HG03457 (cell line): ENCODE results near the gene LCORL.
"Not testable (repeated sequence)": the region's sequence is repeated elsewhere in the genome, so short reads cannot be mapped to it uniquely, and the experiment has no call there.

Experiments used
- ATAC-seq: cut with Tn5 transposase; IDR thresholded peaks from one replicate; pipeline ENCODE4 v1.9.1; 2021; ENCODE audit warnings: moderate number of reproducible peaks; ENCODE audit not compliant: unreplicated experiment

LCORL gene

DNA sequence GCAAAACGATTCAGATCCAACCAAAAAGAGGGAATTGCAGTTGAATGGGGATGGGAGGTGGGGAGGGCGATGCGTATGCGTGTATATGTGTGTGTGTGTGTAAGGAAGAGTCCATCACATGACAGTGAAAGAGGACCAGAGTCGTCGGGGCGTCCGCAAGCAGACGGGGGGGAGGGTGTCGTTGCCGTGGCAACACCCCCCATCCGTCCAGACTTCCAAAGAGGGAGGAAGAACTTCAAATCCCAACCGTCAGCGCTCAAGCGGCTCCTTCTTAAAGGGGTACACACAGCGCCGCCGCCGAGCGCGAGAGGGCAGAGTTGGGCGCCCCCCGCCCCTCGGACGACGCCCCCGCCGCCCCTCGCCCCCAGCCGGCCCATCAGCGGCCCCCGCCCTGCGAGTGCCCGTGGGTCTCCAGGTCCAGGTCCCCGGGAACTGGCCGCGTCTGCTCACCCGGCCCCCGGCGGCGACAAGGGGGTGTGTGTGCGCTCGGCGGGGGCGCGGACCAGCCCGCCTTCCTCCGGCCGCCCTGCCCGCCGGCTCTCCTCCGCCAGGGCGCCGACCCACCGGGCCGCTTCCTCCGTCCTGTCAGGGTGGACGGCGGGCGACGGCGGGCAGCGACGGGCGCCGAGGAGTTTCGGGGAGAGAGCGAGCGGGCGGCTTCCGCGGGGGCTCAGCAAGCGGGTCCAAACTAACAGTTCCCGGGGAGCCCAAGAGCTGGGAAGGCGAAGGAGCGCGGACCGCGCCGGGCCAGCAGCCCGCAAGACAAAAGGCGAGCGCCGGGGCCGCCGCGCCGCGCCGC, 685 bp downstream of the LCORL start:
- peak; percentile 9 for ATAC-seq

DNA sequence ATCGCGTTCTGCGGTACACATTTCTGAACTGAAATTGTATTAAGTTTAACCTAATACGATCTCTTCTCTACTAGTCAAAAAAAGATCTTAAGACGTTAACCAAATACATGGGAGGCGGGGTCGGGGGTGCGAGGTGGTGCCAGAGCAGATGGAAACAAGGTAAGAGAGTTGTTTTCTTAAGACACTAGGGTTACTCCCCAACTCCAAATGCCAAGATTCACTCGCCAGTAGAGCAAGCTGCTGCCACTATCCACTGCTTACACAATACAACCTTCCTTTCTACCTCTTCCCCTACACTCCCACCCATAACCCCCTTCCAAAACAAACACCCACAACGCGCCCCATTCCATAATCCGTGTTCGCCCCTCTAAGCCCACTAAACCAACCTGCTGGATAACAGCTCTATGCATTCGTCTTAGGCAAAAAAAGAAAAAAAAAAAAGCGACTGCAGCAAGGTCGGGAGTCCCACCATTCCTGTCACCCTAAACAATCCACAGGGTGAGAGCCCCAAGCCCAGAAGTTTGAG, 1.3 kb downstream of the LCORL start:
- ATAC-seq: no peak

DNA sequence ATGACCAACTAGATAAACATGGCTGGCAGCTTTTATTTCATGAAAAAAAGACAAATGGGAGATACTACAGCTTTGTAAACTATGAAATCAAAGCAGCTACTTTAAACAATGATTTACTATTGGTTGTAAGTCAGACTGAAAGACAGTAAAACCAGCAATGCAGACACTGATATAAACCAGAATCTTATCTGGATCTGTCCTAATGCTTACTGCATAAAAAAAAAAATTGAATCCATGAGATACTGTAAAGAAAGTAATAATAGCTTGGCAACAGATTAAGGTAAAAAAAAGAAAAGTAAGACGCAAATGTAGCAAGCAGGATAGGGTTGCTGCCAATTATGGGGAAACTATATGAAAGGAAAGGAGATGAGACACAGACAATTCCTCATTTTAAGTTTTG, 7.3 kb downstream of the LCORL start:
- ATAC-seq: no peak

DNA sequence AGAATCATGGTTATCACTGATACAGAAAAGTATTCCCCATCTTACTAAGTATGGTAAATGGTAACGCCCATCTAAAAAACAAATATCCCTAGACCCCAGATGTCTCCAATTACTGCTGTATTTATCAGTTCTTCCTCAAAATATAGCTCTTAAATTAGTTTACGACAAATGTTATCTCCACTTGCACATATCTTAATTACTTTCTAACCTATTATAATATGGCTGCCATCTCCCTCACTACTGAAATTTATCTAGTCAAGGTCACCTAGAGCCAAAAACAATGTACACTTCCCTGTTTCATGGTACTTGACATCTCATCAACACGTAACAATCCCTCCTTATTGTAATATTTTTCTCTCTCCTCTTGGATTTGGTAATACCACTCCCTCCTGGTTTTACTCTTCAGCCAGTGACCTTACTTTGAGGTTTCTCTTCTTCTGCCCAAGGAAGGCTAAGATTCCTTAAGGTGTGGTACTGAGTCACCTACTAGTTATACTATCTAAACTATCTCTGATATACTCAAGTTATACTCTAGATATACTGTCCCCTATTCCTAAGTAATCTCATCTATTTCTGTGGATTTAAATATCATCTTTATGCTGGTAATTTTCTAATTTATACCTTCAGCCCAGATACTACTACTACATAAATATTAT, 8.6 kb downstream of the LCORL start:
- no peak for ATAC-seq

GRCh38 chr4:18012134-18012806, 9.3 kb downstream of the LCORL start:
- no peak for ATAC-seq

DNA sequence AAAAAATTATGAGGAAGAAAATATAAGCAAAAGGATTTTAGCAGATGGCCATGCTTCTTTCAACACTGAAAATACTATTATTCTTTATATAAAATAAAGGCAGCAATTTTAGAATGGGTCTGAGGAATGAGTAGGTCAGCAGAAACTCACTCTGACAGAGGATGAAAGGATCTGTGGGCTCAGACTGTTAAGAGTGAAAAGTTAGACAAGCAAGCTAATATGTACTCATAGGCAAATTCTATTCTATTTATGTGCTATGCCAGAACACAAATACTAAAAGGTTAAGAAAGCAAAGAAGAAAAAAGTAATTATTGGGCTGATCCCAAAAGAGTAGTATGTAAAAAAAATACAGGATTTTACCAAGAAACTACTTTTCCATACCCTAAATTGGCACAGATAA, 13.9 kb downstream of the LCORL start:
- ATAC-seq: peak; percentile 66

DNA sequence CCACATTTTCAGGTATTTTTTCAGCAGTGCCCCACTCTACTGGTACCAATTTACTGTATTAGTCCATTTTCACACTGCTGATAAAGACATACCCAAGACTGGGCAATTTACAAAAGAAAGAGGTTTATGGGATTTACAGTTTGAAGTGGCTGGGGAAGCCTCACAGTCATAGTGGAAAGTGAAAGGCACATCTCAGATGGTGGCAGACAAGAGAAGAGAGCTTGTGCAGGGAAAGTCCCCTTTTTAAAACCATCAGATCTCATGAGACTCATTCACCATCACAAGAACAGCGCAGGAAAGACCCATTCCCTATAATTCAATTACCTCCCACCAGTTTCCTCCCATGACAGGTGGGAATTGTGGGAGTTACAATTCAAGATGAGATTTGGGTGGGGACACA, 15.1 kb downstream of the LCORL start:
- ATAC-seq: not testable (repeated sequence)

DNA sequence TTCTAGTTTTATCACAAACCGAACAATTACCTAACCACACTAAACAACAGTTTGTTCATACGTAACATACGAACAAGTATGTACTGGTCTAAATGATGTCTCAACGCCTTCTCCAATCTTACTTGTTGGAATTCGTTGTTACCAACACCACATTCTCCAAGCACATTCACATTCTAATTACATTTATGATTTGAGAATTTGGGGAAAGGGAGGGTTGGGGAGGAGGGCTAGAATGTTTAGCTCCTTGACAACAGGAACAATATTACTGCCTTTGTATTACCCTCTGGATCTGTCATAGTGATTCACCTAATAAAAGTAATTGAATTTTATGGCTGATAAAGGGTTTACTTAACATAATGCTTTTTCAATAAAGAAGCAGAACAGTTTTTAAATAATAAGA, 24.4 kb downstream of the LCORL start:
- no peak for ATAC-seq

GRCh38 chr4:17995165-17995564, 26.4 kb downstream of the LCORL start:
- no peak for ATAC-seq

GRCh38 chr4:17985832-17986231, 35.7 kb downstream of the LCORL start:
- no peak for ATAC-seq

DNA sequence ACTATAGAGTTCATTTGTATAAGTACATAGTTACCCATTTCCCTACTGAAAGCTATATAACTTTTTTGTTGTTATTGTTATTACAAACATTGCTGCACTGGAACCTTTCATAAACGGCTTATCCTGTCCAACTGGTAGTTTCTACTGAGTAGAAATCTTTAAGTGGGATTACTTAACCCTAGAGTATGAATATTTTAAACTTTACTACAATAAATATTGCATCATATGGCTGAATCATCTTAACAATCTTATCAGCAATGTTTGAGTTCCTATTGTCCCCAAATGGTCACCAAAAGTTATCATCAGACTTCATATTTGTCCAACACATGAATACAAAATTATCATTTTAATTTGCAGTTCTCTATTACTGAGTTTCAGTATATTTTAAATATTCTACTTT, 40.5 kb downstream of the LCORL start:
- no peak for ATAC-seq

- ATAC-seq: no peak
Measured at GRCh38 chr4:17968721-17969120, 52.8 kb downstream of the LCORL start.

DNA sequence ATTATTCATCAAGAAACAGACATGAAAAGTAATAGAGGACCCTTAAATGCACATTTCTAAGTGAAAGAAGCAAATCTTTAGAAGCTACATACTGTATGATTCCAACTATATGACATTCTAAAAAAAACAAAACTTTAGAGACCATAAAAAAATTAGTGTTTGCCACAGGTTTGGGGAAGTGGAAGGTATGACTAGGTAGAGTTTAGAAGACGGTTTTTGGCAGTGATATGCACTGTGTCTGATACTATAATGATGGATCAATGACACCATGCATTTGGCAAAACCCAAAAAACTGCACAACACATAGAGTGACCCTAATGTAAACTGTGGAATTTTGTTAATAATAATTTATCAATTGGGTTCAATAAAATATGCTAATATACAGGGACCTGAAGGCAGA, 54.5 kb downstream of the LCORL start:
- no peak for ATAC-seq

DNA sequence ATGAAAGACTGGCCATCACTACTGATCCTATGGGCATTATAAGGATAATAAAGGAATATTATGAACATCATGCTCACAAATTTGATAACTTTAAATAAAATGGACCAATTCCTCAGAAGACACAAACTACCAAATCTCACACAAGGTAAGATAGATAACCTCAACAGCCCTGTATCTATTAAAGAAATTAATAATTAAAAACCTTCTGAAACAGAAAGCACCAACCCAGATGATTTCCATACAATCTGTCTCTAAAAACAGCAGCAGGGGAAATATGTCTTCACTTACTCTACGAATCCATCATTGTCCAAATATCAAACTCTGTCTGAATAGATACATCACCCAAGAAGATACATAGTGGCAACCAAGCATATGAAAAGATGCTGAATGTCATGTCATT, 55.2 kb downstream of the LCORL start:
- ATAC-seq: no peak

DNA sequence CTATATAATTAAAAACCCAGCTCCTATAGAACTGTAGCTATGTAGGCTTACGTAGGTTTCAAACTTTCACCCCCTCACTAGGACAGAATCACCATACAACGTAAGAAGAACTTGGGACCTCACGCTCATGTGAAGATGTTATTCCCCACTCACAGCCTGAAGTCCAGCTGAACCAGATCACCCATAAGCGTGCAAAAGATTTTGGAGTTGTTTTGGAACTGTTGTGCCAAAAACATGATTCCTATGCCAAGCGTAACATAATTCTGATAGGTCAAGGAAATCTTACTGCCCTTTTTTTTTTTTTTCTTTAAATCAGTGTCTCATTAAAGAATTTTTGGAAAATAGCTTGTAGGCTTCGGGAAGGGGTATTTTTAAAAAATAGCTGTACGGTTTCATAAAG, 57.0 kb downstream of the LCORL start:
- no peak for ATAC-seq

DNA sequence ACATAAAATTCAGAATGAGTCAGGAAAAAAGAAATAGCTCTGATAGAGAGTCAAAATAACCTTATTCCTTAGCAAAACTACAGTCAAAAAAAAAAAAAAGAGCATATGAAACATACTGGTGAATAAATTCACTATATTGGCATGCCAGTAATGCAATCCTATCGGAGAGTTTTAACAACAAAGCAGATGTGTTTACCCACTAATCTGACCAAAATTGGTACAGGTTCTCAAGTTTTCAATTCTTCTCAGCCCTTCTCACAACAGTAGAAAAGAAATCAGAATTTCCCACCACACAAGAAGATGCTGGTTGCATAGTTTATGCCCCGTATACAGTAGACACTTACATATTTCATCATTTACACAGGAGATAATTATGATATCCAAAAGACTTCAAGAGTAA, 59.4 kb downstream of the LCORL start:
- no peak for ATAC-seq

GRCh38 chr4:17961249-17961648, 60.3 kb downstream of the LCORL start:
- ATAC-seq: no peak

GRCh38 chr4:17958181-17958580, 63.4 kb downstream of the LCORL start:
- ATAC-seq: no peak

DNA sequence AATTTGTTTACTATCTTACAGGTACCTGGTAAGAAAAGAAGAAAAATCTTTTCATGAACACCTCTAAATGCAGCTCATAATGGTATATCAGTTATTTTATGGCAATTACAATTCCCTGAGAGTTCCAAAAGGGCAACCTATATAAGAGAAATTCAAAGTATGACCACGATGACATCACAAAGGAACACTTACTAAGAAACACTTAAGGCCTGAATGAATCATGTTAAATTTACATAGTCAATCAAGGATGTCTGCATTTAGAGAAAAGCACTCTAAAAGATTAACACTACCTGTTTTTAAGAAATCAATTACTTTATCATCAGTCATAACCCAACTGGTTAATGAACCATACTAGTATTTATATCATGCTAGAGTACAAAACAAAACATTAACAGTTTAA, 63.9 kb downstream of the LCORL start:
- no peak for ATAC-seq

DNA sequence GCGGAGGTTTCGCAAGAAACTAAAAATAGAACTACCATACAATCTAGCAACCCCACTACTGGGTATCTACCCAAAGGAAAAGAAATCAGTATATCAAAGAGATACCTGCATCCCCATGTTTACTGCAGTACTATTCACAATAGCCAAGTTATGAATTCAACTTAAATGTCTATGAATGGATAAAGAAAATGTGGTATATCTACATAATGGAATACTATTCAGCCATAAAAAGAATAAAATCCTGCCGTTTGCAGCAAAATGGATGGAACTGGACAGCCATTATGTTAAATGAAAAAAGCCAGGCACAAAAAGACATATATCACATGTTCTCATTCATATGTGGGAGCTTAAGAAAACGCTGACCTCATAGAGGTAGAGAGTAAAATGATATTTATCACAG, 65.3 kb downstream of the LCORL start:
- no peak for ATAC-seq

DNA sequence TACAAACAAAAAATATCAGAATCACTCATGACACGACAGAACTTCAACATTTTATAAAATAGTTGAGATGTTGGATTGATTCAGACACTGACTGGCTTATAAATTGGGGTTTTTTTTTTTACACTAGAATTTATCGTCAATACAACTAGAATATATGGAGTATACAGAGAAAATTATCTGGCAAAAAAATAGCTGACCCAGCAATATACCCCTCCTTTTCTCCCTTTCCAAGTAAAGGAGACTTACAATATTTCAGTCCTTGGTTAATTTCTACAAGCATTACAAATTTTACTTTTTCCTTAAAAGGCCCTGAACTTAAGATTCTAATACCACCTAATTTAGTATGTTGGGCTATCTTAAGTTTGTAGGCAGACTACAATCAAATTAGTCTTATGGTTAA, 76.3 kb downstream of the LCORL start:
- ATAC-seq: no peak

DNA sequence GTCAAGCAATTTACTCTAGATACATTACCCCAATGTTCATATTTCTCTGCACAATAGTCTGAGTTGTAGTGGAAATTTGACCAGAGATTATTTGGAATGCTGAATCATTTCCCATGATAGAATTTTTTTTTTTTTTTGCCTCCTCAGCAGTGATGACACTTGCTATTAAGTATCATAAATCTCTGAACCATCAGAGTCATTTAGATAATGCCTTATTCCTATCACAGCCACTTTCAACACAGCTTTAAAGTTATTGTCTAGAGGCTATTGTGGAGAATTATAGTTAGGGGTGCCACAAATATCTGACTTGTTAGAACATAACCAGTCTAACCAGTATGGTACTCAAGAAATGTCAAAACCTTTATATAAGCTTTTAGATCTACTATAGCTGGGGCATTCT, 79.8 kb downstream of the LCORL start:
- no peak for ATAC-seq
